ENCODE measurements around the gene TTC16. TPM values are rescaled to one million over a fixed set of nuclear protein-coding genes. Genes with fewer than 3 reads are reported as not detected.

Gene TTC16
- total RNA-seq, 4 donors from 2014 or later, result not detected

DNA sequence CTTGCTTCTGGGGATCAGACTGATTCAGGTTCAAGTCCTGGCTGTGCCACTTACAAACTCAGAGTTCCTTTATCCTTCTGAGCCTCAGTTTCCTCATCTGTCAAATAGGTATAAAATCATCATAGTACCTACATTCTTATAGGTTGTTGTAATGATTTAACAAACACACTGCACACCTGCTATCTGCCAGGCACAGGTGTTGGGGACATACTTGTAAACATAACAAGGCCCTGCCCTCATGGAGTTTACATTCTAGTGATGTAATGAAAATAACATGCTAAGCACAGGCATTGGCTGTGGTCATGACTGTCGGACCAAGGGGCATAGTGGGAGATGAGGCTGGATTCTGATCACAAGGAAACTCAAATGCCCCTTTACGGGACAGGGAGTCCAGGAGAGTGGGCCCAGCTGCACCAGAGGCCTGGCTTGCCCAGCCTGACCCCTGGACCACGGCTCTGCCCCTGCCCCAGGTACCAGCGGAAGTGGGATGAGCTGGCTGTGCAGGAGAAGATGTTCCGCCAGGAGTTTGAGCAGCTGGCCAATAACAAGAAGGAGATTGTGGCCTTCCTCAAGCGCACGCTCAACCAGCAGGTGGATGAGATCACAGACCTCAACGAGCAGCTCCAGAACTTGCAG is 6.8 kb upstream of the TTC16 start:
- Histone ChIP-seq H3K27me3 (peaks cover 12% of the 10 kb centered on the region), H3K9me3 (no peaks in the 10 kb centered on the region), H3K36me3 (peaks cover 0 to 13% of the 10 kb centered on the region in 2 donors), H3K27ac (no peak overlapping the region), H3K4me3 (no peak overlapping the region), H3K4me1 (peaks cover 0 to 3% (median 0%) of the 10 kb centered on the region in 3 donors)
- no peak for ATAC-seq
- 100% methylated on average over 3 of the region's 8 CpGs for WGBS, 2 donors (ENCODE audit: low coverage in 1 of 2)
- TF ChIP-seq, protein P1, sequence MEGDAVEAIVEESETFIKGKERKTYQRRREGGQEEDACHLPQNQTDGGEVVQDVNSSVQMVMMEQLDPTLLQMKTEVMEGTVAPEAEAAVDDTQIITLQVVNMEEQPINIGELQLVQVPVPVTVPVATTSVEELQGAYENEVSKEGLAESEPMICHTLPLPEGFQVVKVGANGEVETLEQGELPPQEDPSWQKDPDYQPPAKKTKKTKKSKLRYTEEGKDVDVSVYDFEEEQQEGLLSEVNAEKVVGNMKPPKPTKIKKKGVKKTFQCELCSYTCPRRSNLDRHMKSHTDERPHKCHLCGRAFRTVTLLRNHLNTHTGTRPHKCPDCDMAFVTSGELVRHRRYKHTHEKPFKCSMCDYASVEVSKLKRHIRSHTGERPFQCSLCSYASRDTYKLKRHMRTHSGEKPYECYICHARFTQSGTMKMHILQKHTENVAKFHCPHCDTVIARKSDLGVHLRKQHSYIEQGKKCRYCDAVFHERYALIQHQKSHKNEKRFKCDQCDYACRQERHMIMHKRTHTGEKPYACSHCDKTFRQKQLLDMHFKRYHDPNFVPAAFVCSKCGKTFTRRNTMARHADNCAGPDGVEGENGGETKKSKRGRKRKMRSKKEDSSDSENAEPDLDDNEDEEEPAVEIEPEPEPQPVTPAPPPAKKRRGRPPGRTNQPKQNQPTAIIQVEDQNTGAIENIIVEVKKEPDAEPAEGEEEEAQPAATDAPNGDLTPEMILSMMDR (IDR thresholded peaks at IDR 0.05), result no peak
- TF ChIP-seq EP300 (IDR thresholded peaks at IDR 0.05), result no peak
- no peak for TF ChIP-seq POLR2AphosphoS5 (IDR thresholded peaks at IDR 0.05)
- TF ChIP-seq POLR2A (IDR thresholded peaks at IDR 0.05), result no peak

DNA sequence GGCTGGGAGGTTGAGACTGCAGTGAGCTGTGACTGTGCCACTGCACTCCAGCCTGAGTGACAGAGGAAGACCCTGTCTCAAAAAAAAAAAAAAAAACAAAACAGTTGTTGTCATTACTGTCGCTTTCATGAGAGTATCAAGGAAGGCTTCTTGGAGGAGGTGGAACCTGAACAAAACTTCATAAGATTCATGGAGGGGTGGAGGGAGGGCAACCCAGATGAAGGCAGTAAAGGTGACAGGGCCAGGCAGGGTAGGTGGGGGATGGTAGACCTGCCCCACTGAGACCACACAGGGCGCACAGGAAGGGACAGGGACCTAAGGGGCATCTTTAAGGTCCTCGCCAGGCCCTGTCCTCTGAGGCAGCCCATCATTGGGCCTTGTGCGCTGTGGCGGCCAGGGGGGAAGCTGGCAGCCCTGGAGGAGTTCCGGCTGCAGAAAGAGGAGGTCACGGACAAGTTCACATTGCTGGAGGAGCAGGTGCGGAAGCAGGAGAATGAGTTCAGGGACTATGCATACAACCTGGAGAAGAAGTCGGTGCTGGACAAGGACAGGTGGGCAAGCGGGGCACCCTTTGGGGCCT is 5.6 kb upstream of the TTC16 start:
- no peaks in the 10 kb centered on the region for H3K9me3 ChIP-seq
- no peak for ATAC-seq
- no peak overlapping the region for H3K4me3 ChIP-seq

DNA sequence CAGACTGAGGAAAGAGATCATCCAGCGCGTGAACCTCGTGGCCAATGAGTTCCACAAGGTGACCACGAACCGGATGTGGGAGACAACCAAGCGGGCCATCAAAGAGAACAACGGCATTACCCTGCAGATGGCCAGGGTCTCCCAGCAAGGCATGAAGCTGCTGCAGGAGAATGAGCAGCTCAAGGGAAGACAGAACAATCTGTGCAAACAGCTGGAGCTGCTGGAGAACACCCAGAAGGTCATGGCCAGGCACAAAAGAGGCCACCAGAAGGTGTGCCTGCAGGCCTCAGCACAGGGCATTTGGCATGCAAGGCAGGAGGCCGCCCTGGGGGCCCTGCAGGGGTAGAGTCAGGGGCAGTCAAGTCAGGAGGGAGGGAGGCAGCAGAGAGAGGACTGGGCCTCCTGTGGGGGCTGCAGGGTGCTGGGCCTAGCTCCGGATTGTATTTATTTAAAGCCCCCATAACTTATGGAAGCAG is 4.6 kb upstream of the TTC16 start:
- Histone ChIP-seq H3K36me3 (peaks cover 0 to 13% of the 10 kb centered on the region in 2 donors), H3K27ac (no peak overlapping the region), H3K27me3 (no peaks in the 10 kb centered on the region), H3K4me3 (no peak overlapping the region), H3K9me3 (no peaks in the 10 kb centered on the region), H3K4me1 (peaks cover 0 to 18% (median 9%) of the 10 kb centered on the region in 3 donors)
- no peak for ATAC-seq
- TF ChIP-seq POLR2AphosphoS5 (IDR thresholded peaks at IDR 0.05), result no peak
- no peak for TF ChIP-seq POLR2A (IDR thresholded peaks at IDR 0.05)
- TF ChIP-seq, protein P1 (IDR thresholded peaks at IDR 0.05), result no peak
- no peak for TF ChIP-seq EP300 (IDR thresholded peaks at IDR 0.05)
- 60 to 75% methylated on average over 1 to 7 of the region's 9 CpGs for WGBS, 2 donors (ENCODE audit: low coverage in 1 of 2)

More for the DNA sequence above, 5.6 kb upstream of the TTC16 start:
- no peak overlapping the region for H3K27ac ChIP-seq
- H3K27me3 ChIP-seq, result no peaks in the 10 kb centered on the region
- TF ChIP-seq, protein P1 (IDR thresholded peaks at IDR 0.05), result no peak
- TF ChIP-seq EP300 (IDR thresholded peaks at IDR 0.05) (no peak), POLR2AphosphoS5 (IDR thresholded peaks at IDR 0.05) (no peak), POLR2A (IDR thresholded peaks at IDR 0.05) (no peak)
- H3K4me1 ChIP-seq, result peaks cover 0 to 13% (median 7%) of the 10 kb centered on the region in 3 donors
- H3K36me3 ChIP-seq, result peaks cover 0 to 13% of the 10 kb centered on the region in 2 donors
- WGBS, 2 donors (ENCODE audit: low coverage in 1 of 2), result 75 to 87% methylated on average over 6 to 8 of the region's 10 CpGs

DNA sequence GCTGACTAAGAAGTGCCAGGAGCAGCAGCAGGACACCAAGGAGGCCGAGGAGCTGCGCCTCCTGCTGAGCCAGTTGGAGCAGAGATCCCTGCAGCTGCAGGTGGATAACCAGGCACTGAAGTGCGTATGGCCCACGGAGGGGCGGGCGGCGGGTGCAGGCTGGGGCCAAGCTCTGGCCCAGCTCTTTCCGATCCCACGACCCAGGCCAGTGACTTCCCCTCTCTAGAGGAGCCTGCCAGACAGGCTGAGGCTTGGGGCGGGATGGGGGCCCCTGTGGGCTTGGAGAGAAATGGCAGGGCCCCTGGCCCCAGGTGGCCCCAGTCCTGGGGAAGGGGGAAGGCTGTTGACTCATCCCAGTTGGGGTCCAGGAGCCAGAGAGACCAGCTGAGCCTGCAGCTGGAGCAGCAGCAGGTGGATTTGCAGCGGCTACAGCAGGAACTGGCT is 4.0 kb upstream of the TTC16 start:
- peaks cover 0 to 13% of the 10 kb centered on the region in 2 donors for H3K36me3 ChIP-seq
- H3K4me3 ChIP-seq, result no peak overlapping the region
- WGBS, 2 donors (ENCODE audit: low coverage in 1 of 2), result no CpG with 5 or more reads among the region's 11 CpGs
- ATAC-seq, result no peak
- peaks cover 0 to 22% (median 11%) of the 10 kb centered on the region in 3 donors for H3K4me1 ChIP-seq
- H3K9me3 ChIP-seq, result no peaks in the 10 kb centered on the region
- H3K27me3 ChIP-seq, result no peaks in the 10 kb centered on the region
- no peak overlapping the region for H3K27ac ChIP-seq
- TF ChIP-seq EP300 (IDR thresholded peaks at IDR 0.05), result no peak
- TF ChIP-seq, protein P1 (IDR thresholded peaks at IDR 0.05), result no peak
- TF ChIP-seq POLR2A (IDR thresholded peaks at IDR 0.05), result no peak
- TF ChIP-seq POLR2AphosphoS5 (IDR thresholded peaks at IDR 0.05), result no peak

Measured in gastroesophageal sphincter (tissue), 4 donors.